H7 (cell line): ENCODE data around the gene PLPPR3. TPM values are rescaled to one million over a fixed set of nuclear protein-coding genes. Genes with fewer than 3 reads are reported as not detected.

Experiments
- DNase-seq: peaks from one replicate; pipeline ENCODE4 v3.0.0; 2012
- H3K27me3 ChIP-seq: 2 replicates; pipeline ENCODE4 v1.6.0; 2011; ENCODE audit warnings: mild to moderate bottlenecking, low read length; ENCODE audit not compliant: control insufficient read depth, insufficient read depth
- H3K36me3 ChIP-seq: replicated peaks from 2 replicates; pipeline ENCODE4 v1.5.1; 2011; ENCODE audit warnings: low read length; ENCODE audit not compliant: control insufficient read depth, insufficient read depth
- H3K4me3 ChIP-seq: 2 replicates; pipeline ENCODE4 v1.5.1; 2011; ENCODE audit warnings: low read depth, mild to moderate bottlenecking, control low read depth, low read length, moderate library complexity; ENCODE audit not compliant: insufficient read depth
- total RNA-seq: library from RNA; depleted of rRNA; stranded (reverse); fragments of >200 nt; shearing (Covaris generic); gene quantifications from 2 replicates; pipeline ENCODE4 v1.2.3, GENCODE V29; 2014; rRNA removed

PLPPR3 gene
- total RNA-seq, 1 experiment from 2014 or later: 52.0 TPM

DNA sequence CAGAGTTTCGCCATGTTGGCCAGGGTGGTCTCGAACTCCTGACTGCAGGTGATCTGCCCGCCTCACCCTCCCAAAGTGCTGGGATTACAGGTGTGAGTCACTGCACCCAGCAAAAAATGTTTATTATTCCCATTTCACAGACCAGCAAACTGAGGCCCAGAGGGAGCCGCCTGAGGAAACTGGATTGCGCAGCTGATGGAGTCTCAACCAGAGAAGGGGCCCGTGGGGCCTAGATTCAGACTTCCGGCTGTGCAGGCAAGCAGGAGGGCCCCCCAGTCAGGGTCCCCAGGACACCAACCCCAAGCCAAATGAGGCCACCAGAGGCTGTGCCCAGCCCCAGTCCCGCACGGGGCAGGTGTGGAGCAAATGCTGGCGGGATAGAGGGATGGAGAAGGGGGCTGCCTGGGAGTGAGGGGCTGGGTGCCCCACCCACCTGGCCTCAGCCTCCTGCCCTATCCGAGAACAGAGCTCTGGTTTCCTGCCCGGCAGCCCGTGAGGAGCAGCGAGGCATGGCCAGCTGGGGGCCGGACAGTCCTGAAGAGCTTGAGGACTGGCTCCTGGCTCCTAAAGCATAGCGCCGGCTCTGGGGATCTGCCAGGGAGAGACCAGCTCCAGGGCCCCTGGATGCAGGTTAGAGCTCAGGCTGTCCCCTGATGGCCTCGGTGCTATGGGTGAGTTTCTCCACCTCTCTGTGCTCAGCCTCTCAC lies 48.9 kb downstream of the PLPPR3 start:
- H3K36me3 ChIP-seq: no peaks in the 10 kb centered on the region
- DNase-seq: peak; percentile 84
- no peaks in the 10 kb centered on the region for H3K27me3 ChIP-seq
- H3K4me3 ChIP-seq: no peak overlapping the region

DNA sequence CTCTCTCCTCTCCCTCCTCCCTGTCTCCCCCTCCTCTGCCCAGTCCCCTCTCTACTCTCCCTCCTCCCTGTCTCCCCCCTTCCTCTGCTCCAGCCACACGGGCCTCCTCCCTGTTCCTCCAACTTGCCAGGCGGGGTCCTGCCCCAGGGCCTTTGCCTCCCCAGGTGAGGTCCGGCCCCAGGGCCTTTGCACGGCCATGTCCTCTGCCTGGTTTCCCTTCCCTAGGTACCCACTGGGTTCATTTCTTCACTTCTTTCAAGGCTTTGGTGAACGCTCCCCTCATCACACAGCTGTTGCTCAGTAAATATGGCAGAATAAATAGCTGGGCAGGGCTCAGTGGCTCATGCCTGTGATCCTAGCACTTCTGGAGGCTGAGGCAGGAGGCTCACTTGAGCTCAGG lies 49.7 kb downstream of the PLPPR3 start:
- Histone ChIP-seq H3K36me3 (no peaks in the 10 kb centered on the region), H3K4me3 (no peak overlapping the region)
- DNase-seq: no peak

DNA sequence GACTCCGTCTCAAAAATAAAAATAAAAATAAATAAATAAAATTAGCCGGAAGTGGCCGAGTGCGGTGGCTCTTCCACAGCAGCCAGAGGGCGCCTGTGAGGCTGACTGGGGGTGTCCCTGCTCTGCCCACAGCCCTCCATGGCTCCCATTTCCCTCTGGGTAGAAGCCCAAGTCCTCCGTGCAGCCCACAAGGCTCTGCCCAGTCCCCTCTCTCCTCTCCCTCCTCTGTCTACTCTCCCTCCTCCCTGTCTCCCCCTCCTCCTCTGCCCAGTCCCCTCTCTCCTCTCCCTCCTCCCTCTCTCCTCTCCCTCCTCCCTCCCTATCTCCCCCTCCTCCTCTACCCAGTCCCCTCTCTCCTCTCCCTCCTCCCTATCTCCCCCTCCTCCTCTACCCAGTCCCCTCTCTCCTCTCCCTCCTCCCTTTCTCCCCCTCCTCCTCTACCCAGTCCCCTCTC lies 50.4 kb downstream of the PLPPR3 start:
- Histone ChIP-seq H3K27me3 (no peaks in the 10 kb centered on the region), H3K36me3 (no peaks in the 10 kb centered on the region), H3K4me3 (no peak overlapping the region)
- peak; percentile 76 for DNase-seq

More for the DNA sequence above, 49.7 kb downstream of the PLPPR3 start:
- no peaks in the 10 kb centered on the region for H3K27me3 ChIP-seq

DNA sequence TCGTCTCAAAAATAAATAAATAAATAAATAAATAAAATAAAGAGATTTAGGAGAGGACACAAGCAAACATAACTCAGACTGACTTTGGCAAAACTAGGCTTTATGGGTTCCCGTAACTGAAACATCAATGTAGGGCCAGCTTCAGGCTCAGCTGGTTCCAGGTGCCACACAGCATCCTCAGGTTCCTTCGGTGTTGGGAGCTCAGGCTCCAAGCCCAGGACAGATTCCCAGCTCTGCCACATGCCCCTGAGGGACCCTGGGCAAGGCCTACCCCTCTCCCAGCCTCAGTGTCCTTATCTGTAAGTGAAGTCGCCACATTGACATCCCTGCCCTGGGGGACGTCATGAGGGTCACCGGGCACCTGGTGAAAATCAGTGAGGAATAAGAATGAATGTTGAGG lies 52.1 kb downstream of the PLPPR3 start:
- H3K36me3 ChIP-seq: no peaks in the 10 kb centered on the region
- H3K4me3 ChIP-seq: no peak overlapping the region
- DNase-seq: no peak
- H3K27me3 ChIP-seq: no peaks in the 10 kb centered on the region

DNA sequence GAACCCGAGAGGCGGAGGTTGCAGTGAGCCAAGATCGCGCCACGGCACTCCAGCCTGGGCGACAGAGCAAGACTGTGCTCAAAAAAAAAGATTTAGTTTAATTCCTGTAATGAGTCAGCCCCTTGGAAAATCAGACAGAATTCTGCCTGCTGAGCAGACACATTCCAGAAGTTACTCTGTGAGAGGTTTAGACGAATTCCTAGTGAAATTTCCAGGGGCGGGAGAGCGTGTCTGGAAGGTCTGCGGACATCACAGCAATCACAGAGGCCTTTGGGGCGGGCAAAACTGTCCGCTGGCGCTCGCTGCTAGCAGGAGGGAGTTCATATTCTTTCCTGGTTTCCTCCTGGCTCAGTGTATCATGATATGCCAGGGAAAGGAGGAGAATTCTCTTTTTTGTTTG lies 53.3 kb downstream of the PLPPR3 start:
- H3K36me3 ChIP-seq: no peaks in the 10 kb centered on the region
- no peak overlapping the region for H3K4me3 ChIP-seq
- H3K27me3 ChIP-seq: no peaks in the 10 kb centered on the region
- no peak for DNase-seq

DNA sequence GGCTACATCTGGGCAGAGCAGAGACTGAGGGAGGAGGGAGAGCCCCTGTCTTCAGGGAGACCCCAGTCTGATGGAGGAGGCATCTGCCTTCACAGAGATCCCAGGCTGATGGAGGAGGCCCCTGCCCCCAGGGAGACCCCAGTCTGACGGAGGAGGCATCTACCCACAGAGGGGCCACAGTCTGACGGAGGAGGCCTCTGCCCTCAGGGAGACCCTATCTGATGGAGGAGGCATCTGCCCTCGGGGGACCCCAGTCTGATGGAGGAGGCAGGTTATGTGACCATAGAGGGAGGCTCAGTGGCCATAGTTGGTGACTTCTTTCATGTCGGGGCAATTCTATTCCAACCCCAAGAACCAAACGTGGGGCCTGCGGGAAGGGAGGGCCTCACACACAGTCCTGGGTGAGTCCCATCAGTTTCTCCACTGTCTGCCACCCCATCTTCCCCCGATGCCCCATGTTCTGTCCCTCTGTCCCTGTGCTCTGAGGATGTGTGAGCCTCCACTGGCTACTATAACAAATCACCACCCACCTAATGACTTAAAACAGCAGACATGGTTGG lies 56.5 kb downstream of the PLPPR3 start:
- Histone ChIP-seq H3K36me3 (no peaks in the 10 kb centered on the region), H3K27me3 (no peaks in the 10 kb centered on the region), H3K4me3 (no peak overlapping the region)
- DNase-seq: no peak

DNA sequence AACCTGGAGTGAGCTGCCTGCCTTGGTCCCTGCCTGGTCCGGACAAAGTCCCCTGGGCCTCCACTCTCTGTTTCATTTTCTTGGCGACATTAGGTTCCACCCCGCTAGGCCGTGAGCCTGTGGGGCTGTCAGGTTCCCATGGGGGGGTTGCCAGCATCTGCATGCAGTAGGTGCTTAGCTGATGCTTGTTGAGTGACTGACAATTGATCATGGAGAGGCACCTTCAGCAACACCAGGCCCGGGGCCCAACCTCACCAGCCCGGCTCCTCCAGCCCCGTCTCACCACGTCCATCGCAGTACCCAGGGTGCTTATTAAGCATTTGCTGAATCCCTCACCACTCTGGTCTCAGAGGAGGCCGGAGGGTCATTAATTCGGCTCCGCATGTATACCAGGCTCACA lies 57.5 kb downstream of the PLPPR3 start:
- Histone ChIP-seq H3K36me3 (no peaks in the 10 kb centered on the region), H3K27me3 (no peaks in the 10 kb centered on the region), H3K4me3 (no peak overlapping the region)
- no peak for DNase-seq

DNA sequence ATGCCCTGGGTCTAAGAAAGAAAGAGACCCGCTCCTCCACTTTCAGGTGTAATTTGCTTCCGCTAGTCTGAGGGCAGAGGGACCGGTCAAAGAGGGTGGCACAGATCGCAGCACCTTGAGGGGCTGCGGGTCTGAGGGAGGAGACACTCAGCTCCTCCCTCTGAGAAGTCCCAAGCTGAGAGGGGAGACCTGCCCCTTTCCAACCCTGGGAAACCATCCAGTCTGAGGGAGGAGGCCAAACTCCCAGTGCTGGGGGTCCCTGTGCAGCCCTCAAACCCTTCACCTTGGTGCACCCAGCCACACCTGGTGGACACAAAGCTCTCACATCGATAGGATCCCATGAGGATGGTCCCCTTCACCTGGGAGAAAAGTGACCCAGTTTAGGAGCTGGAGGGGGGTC lies 57.9 kb downstream of the PLPPR3 start:
- DNase-seq: no peak
- H3K36me3 ChIP-seq: no peaks in the 10 kb centered on the region
- H3K27me3 ChIP-seq: no peaks in the 10 kb centered on the region
- H3K4me3 ChIP-seq: no peak overlapping the region

DNA sequence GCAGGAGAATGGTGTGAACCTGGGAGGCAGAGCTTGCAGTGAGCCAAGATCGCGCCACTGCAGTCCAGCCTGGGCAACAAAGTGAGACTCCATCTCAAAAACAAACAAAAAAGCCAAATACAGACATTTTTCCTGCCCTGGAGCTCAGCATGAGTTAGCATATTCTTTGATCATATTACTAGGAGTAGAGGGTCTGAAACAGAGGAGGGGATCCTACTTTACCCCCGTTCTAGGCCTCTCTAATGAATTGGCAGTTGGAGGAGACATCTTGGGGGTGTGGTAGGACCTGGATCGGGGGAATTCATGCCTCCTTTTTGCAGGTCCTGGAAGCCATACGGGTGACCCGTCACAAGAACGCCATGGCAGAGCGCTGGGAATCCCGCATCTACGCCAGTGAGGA lies 58.6 kb downstream of the PLPPR3 start:
- H3K27me3 ChIP-seq: no peaks in the 10 kb centered on the region
- H3K4me3 ChIP-seq: no peak overlapping the region
- DNase-seq: no peak
- no peaks in the 10 kb centered on the region for H3K36me3 ChIP-seq

Other genes with a start within 250 kb of the PLPPR3 start
- gene BSG, start 249.4 kb downstream of the PLPPR3 start, total RNA-seq: 1,035 and 1,167 TPM in 2 replicates
- 1.8 and 3.1 TPM in 2 replicates for gene HCN2, start 232.1 kb downstream of the PLPPR3 start, total RNA-seq
- 120 and 128 TPM in 2 replicates for gene POLRMT, start 188.4 kb downstream of the PLPPR3 start, total RNA-seq
- not detected in 2 replicates for gene FGF22, start 182.1 kb downstream of the PLPPR3 start, total RNA-seq
- gene RNF126, start 158.7 kb downstream of the PLPPR3 start, total RNA-seq: 119 and 128 TPM in 2 replicates
- 7.4 and 9.7 TPM in 2 replicates for gene FSTL3, start 145.6 kb downstream of the PLPPR3 start, total RNA-seq
- not detected in 2 replicates for gene PRSS57, start 126.5 kb downstream of the PLPPR3 start, total RNA-seq
- gene PALM, start 113.0 kb downstream of the PLPPR3 start, total RNA-seq: 28.7 and 34.6 TPM in 2 replicates
- gene MISP, start 70.8 kb downstream of the PLPPR3 start, total RNA-seq: 0.11 and 0.31 TPM in 2 replicates
- gene PTBP1, start 24.5 kb downstream of the PLPPR3 start, total RNA-seq: 460 and 481 TPM in 2 replicates
- 0.85 and 1.3 TPM in 2 replicates for gene AZU1, start 5.9 kb upstream of the PLPPR3 start, total RNA-seq
- 0.66 TPM in 1 of 2 replicates, not detected in the other for gene PRTN3, start 19.0 kb upstream of the PLPPR3 start, total RNA-seq
- not detected in 2 replicates for gene ELANE, start 30.3 kb upstream of the PLPPR3 start, total RNA-seq
- gene CFD, start 37.7 kb upstream of the PLPPR3 start, total RNA-seq: 1.4 and 1.5 TPM in 2 replicates
- gene MED16, start 71.2 kb upstream of the PLPPR3 start, total RNA-seq: 29.5 and 36.2 TPM in 2 replicates
- not detected in 2 replicates for gene RNU6-9, start 71.5 kb upstream of the PLPPR3 start, total RNA-seq
- 47.5 and 49.9 TPM in 2 replicates for gene R3HDM4, start 91.3 kb upstream of the PLPPR3 start, total RNA-seq
- gene KISS1R, start 95.4 kb upstream of the PLPPR3 start, total RNA-seq: 0.67 and 1.4 TPM in 2 replicates
- gene ARID3A, start 104.1 kb upstream of the PLPPR3 start, total RNA-seq: 85.4 and 92.6 TPM in 2 replicates
- gene WDR18, start 162.4 kb upstream of the PLPPR3 start, total RNA-seq: 107 and 140 TPM in 2 replicates
- gene GRIN3B, start 178.5 kb upstream of the PLPPR3 start, total RNA-seq: 0.03 and 0.07 TPM in 2 replicates
- gene TMEM259, start 199.2 kb upstream of the PLPPR3 start, total RNA-seq: 153 and 185 TPM in 2 replicates
- gene RNU6-2, start 199.6 kb upstream of the PLPPR3 start, total RNA-seq: not detected in 2 replicates
- 440 and 495 TPM in 2 replicates for gene CNN2, start 204.7 kb upstream of the PLPPR3 start, total RNA-seq
- gene ABCA7, start 218.2 kb upstream of the PLPPR3 start, total RNA-seq: 17.9 and 19.7 TPM in 2 replicates
- 46.0 and 48.7 TPM in 2 replicates for gene ARHGAP45, start 245.2 kb upstream of the PLPPR3 start, total RNA-seq